Colonic mucosa (tissue), 4 donors: ENCODE data around the gene PROC. TPM values are rescaled to one million over a fixed set of nuclear protein-coding genes. Genes with fewer than 3 reads are reported as not detected.
A peak's percentile ranks its signal among the peaks of the same experiment; 100 is the strongest.

Experiments
- DNase-seq: peaks from one replicate; pipeline ENCODE4 v3.0.0-alpha.2; 2020
- H3K27ac ChIP-seq: fragments of 200-600 bp; one replicate; pipeline ENCODE4 v1.8.0; 2021
- H3K27me3 ChIP-seq: fragments of 200-600 bp; one replicate; pipeline ENCODE4 v1.8.0; 2021
- H3K36me3 ChIP-seq: fragments of 200-600 bp; one replicate; pipeline ENCODE4 v1.8.0; 2021
- H3K4me1 ChIP-seq: fragments of 200-600 bp; one replicate; pipeline ENCODE4 v1.8.0; 2021; ENCODE audit warnings: mild to moderate bottlenecking
- H3K4me3 ChIP-seq: fragments of 200-600 bp; one replicate; pipeline ENCODE4 v1.8.0; 2021
- H3K9ac ChIP-seq, 2 donors: one replicate each; pipeline ENCODE4 v1.7.0; 2013; ENCODE audit warnings: control low read depth in 2 of 2, low read depth in 2 of 2, low read length in 2 of 2
- H3K9me3 ChIP-seq: fragments of 200-600 bp; one replicate; pipeline ENCODE4 v1.8.0; 2021
- CTCF ChIP-seq: fragments of 200-600 bp; IDR thresholded peaks from one replicate; pipeline ENCODE4 v1.8.0; 2022; ENCODE audit warnings: antibody characterized with exemption, mild to moderate bottlenecking
- intact Hi-C: fragments of 100-400 bp; cut with DNase I; formaldehyde crosslinking; loops from one replicate; pipeline ENCODE4 v1.14.1; 2022
- total RNA-seq, 2 donors: library from RNA; stranded (reverse); fragmentation: NEBNext Ultra II Directional in 1 of 2; extraction: Animal tissue kit (Norgen Biotek cat#: 25700) in 1 of 2; gene quantifications; one replicate each; pipeline ENCODE4 v1.2.1, GENCODE V29; 2021
- donor health status: healthy.
- donor health status: DM: no; HTN: no; CAD: no.
- donor health status: DM: no; HTN: no; CAD: no.

The PROC gene
- total RNA-seq, 2 donors from 2014 or later = 0.96 to 3.4 TPM

- H3K4me3 ChIP-seq = peak overlapping the region; percentile 40
- no peaks in the 10 kb centered on the region for H3K9me3 ChIP-seq
- no peaks in the 10 kb centered on the region for H3K36me3 ChIP-seq
- peaks cover 9% of the 10 kb centered on the region for H3K4me1 ChIP-seq
- peaks cover 18% of the 10 kb centered on the region for H3K27me3 ChIP-seq
- DNase-seq = peak; percentile 48
- peak overlapping the region in 1 of 2 donors; percentile 34 for H3K9ac ChIP-seq
- no peak for TF ChIP-seq CTCF
- H3K27ac ChIP-seq = no peak overlapping the region
- intact Hi-C loops = no loop called here
These were observed 5.2 kb downstream of the PROC start for GRCh38 chr2:127423478-127423843.

- no peak overlapping the region for H3K27ac ChIP-seq
- H3K27me3 ChIP-seq = peaks cover 18% of the 10 kb centered on the region
- no peak for TF ChIP-seq CTCF
- DNase-seq = no peak
- no peaks in the 10 kb centered on the region for H3K36me3 ChIP-seq
- no peaks in the 10 kb centered on the region for H3K9me3 ChIP-seq
- H3K4me1 ChIP-seq = peaks cover 9% of the 10 kb centered on the region
- intact Hi-C loops = no loop called here
- H3K4me3 ChIP-seq = peak overlapping the region; percentile 40
- H3K9ac ChIP-seq = peak overlapping the region in 1 of 2 donors; percentile 34
These were observed 5.7 kb downstream of the PROC start for GRCh38 chr2:127423880-127424279.

DNA sequence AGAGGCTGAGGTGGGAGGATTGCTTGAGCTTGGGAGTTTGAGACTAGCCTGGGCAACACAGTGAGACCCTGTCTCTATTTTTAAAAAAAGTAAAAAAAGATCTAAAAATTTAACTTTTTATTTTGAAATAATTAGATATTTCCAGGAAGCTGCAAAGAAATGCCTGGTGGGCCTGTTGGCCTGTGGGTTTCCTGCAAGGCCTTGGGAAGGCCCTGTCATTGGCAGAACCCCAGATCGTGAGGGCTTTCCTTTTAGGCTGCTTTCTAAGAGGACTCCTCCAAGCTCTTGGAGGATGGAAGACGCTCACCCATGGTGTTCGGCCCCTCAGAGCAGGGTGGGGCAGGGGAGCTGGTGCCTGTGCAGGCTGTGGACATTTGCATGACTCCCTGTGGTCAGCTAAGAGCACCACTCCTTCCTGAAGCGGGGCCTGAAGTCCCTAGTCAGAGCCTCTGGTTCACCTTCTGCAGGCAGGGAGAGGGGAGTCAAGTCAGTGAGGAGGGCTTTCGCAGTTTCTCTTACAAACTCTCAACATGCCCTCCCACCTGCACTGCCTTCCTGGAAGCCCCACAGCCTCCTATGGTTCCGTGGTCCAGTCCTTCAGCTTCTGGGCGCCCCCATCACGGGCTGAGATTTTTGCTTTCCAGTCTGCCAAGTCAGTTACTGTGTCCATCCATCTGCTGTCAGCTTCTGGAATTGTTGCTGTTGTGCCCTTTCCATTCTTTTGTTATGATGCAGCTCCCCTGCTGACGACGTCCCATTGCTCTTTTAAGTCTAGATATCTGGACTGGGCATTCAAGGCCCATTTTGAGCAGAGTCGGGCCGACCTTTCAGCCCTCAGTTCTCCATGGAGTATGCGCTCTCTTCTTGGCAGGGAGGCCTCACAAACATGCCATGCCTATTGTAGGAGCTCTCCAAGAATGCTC is 6.6 kb downstream of the PROC start:
- TF ChIP-seq CTCF = no peak
- intact Hi-C loops = no loop called here
- Histone ChIP-seq H3K9me3 (no peaks in the 10 kb centered on the region), H3K4me1 (peaks cover 9% of the 10 kb centered on the region), H3K9ac (no peak overlapping the region), H3K27me3 (peaks cover 18% of the 10 kb centered on the region), H3K27ac (no peak overlapping the region), H3K36me3 (no peaks in the 10 kb centered on the region), H3K4me3 (no peak overlapping the region)
- DNase-seq = no peak

DNA sequence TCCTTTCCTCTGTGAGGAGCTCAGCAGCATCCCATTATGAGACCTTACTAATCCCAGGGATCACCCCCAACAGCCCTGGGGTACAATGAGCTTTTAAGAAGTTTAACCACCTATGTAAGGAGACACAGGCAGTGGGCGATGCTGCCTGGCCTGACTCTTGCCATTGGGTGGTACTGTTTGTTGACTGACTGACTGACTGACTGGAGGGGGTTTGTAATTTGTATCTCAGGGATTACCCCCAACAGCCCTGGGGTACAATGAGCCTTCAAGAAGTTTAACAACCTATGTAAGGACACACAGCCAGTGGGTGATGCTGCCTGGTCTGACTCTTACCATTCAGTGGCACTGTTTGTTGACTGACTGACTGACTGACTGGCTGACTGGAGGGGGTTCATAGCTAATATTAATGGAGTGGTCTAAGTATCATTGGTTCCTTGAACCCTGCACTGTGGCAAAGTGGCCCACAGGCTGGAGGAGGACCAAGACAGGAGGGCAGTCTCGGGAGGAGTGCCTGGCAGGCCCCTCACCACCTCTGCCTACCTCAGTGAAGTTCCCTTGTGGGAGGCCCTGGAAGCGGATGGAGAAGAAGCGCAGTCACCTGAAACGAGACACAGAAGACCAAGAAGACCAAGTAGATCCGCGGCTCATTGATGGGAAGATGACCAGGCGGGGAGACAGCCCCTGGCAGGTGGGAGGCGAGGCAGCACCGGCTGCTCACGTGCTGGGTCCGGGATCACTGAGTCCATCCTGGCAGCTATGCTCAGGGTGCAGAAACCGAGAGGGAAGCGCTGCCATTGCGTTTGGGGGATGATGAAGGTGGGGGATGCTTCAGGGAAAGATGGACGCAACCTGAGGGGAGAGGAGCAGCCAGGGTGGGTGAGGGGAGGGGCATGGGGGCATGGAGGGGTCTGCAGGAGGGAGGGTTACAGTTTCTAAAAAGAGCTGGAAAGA is 7.6 kb downstream of the PROC start:
- intact Hi-C loops = no loop called here
- H3K9ac ChIP-seq = no peak overlapping the region
- no peak for TF ChIP-seq CTCF
- DNase-seq = no peak
- H3K4me1 ChIP-seq = peaks cover 9% of the 10 kb centered on the region
- no peak overlapping the region for H3K27ac ChIP-seq
- peaks cover 18% of the 10 kb centered on the region for H3K27me3 ChIP-seq
- no peak overlapping the region for H3K4me3 ChIP-seq
- H3K9me3 ChIP-seq = no peaks in the 10 kb centered on the region
- H3K36me3 ChIP-seq = no peaks in the 10 kb centered on the region

- DNase-seq = no peak
- peaks cover 18% of the 10 kb centered on the region for H3K27me3 ChIP-seq
- H3K9me3 ChIP-seq = no peaks in the 10 kb centered on the region
- no peaks in the 10 kb centered on the region for H3K36me3 ChIP-seq
- H3K4me3 ChIP-seq = no peak overlapping the region
- peaks cover 9% of the 10 kb centered on the region for H3K4me1 ChIP-seq
- intact Hi-C loops = no loop called here
- TF ChIP-seq CTCF = no peak
- H3K27ac ChIP-seq = no peak overlapping the region
- no peak overlapping the region for H3K9ac ChIP-seq
These were observed 8.5 kb downstream of the PROC start for GRCh38 chr2:127426501-127427354.
